Mesenchymal stem cell (in vitro differentiated cells and primary cell): Measurements from ENCODE around the gene FAM156A.
"Not testable (repeated sequence)": the region's sequence is repeated elsewhere in the genome, so short reads cannot be mapped to it uniquely, and the experiment has no call there.

Experiments
- DNase-seq: peaks from one replicate; pipeline ENCODE4 v3.0.0-alpha.2; 2013
- H2AFZ ChIP-seq: one replicate; pipeline ENCODE4 v1.6.1; 2013; ENCODE audit warnings: low read depth, mild to moderate bottlenecking, control low read depth, inconsistent platforms, low read length, moderate library complexity
- H2AK5ac ChIP-seq: 2 replicates; pipeline ENCODE4 v1.6.1; 2013; ENCODE audit warnings: low read length, moderate library complexity, mild to moderate bottlenecking, inconsistent platforms; ENCODE audit not compliant: severe bottlenecking
- H2BK120ac ChIP-seq: one replicate; pipeline ENCODE4 v1.6.1; 2013; ENCODE audit warnings: low read depth, mild to moderate bottlenecking, inconsistent platforms, low read length, moderate library complexity
- H2BK12ac ChIP-seq, 2 experiments: one replicate each; pipeline ENCODE4 v1.6.1; 2013; ENCODE audit warnings: inconsistent platforms in 2 of 2, low read length in 2 of 2, mild to moderate bottlenecking in 2 of 2, moderate library complexity in 2 of 2, control low read depth in 1 of 2
- H2BK15ac ChIP-seq: one replicate; pipeline ENCODE4 v1.6.1; 2013; ENCODE audit warnings: mild to moderate bottlenecking, low read depth, inconsistent platforms; ENCODE audit not compliant: poor library complexity, severe bottlenecking
- H2BK5ac ChIP-seq: 2 replicates; pipeline ENCODE4 v1.6.1; 2013; ENCODE audit warnings: low read depth, mild to moderate bottlenecking, low read length, control low read depth, inconsistent platforms; ENCODE audit not compliant: poor library complexity, severe bottlenecking
- H3K14ac ChIP-seq, 2 experiments: one replicate each; pipeline ENCODE4 v1.6.1; 2013; ENCODE audit warnings: inconsistent platforms in 2 of 2, low read length in 2 of 2, control low read depth in 1 of 2, mild to moderate bottlenecking in 1 of 2, moderate library complexity in 1 of 2
- H3K18ac ChIP-seq, 2 experiments: one replicate each; pipeline ENCODE4 v1.6.1; 2013; ENCODE audit warnings: inconsistent platforms in 2 of 2, low read length in 2 of 2, control low read depth in 1 of 2, low read depth in 1 of 2, mild to moderate bottlenecking in 1 of 2
- H3K23ac ChIP-seq, 2 experiments: one replicate each; pipeline ENCODE4 v1.6.1; 2013; ENCODE audit warnings: inconsistent platforms in 2 of 2, low read length in 2 of 2, mild to moderate bottlenecking in 2 of 2, moderate library complexity in 2 of 2, control low read depth in 1 of 2
- H3K27ac ChIP-seq: 2 replicates; pipeline ENCODE4 v1.5.1; 2013; ENCODE audit warnings: mild to moderate bottlenecking, moderate library complexity, low read length, control low read depth, inconsistent platforms; ENCODE audit not compliant: poor library complexity, severe bottlenecking
- H3K27me3 ChIP-seq, 2 experiments: 2 replicates each; pipeline versions ENCODE4 v1.6.1 to v1.7.0; 2013; ENCODE audit warnings: low read length in 2 of 2, mild to moderate bottlenecking in 2 of 2, moderate library complexity in 2 of 2, control low read depth in 1 of 2, inconsistent platforms in 1 of 2; ENCODE audit not compliant: control insufficient read depth in 1 of 2, insufficient read depth in 1 of 2
- H3K36me3 ChIP-seq, 2 experiments: 2 replicates each; pipeline versions ENCODE4 v1.6.1 to v1.7.0; 2013; ENCODE audit warnings: low read length in 2 of 2, control low read depth in 1 of 2, inconsistent platforms in 1 of 2, low read depth in 1 of 2, mild to moderate bottlenecking in 1 of 2; ENCODE audit not compliant: insufficient read depth in 2 of 2, control insufficient read depth in 1 of 2
- H3K4ac ChIP-seq, 2 experiments: one replicate each; pipeline ENCODE4 v1.6.1; 2013; ENCODE audit warnings: inconsistent platforms in 2 of 2, low read length in 2 of 2, mild to moderate bottlenecking in 2 of 2, moderate library complexity in 2 of 2, control low read depth in 1 of 2, low read depth in 1 of 2
- H3K4me1 ChIP-seq: 2 replicates; pipeline ENCODE4 v1.6.1; 2013; ENCODE audit warnings: low read depth, low read length, control low read depth; ENCODE audit not compliant: control insufficient read depth, insufficient read depth
- H3K4me2 ChIP-seq: 2 replicates; pipeline ENCODE4 v1.6.1; 2013; ENCODE audit warnings: low read length, mild to moderate bottlenecking, inconsistent platforms; ENCODE audit not compliant: poor library complexity, severe bottlenecking
- H3K4me3 ChIP-seq, 2 experiments: 2 replicates each; pipeline versions ENCODE4 v1.5.1 to v1.7.0; 2013; ENCODE audit warnings: low read length in 2 of 2, mild to moderate bottlenecking in 2 of 2, control low read depth in 1 of 2, low read depth in 1 of 2; ENCODE audit not compliant: insufficient read depth in 1 of 2
- H3K79me1 ChIP-seq: replicated peaks from 2 replicates; pipeline ENCODE4 v1.6.1; 2013; ENCODE audit warnings: mild to moderate bottlenecking, control low read depth, low read length, inconsistent platforms; ENCODE audit not compliant: poor library complexity, severe bottlenecking
- H3K9ac ChIP-seq: 2 replicates; pipeline ENCODE4 v1.7.0; 2013; ENCODE audit warnings: mild to moderate bottlenecking, low read length, moderate library complexity
- H3K9me3 ChIP-seq: 2 replicates; pipeline ENCODE4 v1.7.0; 2013; ENCODE audit warnings: mild to moderate bottlenecking, low read length; ENCODE audit not compliant: control insufficient read depth
- H4K8ac ChIP-seq: one replicate; pipeline ENCODE4 v1.6.1; 2013; ENCODE audit warnings: inconsistent platforms, mild to moderate bottlenecking, low read length, moderate library complexity
- H4K91ac ChIP-seq: one replicate; pipeline ENCODE4 v1.6.1; 2013; ENCODE audit warnings: mild to moderate bottlenecking, low read length, inconsistent platforms
- WGBS: methylation state at CpG from one replicate; pipeline ENCODE4 v1.1.7; 2013; ENCODE audit warnings: mixed read lengths; 5-methylcytosine and 5-hydroxymethylcytosine counted together

FAM156A gene

GRCh38 chrX:52913681-52914080 is 44.6 kb downstream of the FAM156A start:
- H4K8ac ChIP-seq, H4K91ac ChIP-seq, H2BK120ac ChIP-seq, H2BK15ac ChIP-seq, H2AFZ ChIP-seq, H3K4ac ChIP-seq, H2BK5ac ChIP-seq, H3K4me3 ChIP-seq, H3K14ac ChIP-seq, H3K79me1 ChIP-seq, H3K4me2 ChIP-seq, H2AK5ac ChIP-seq, H3K36me3 ChIP-seq, DNase-seq, H3K23ac ChIP-seq, H3K9me3 ChIP-seq, H3K9ac ChIP-seq, H3K27me3 ChIP-seq, H3K18ac ChIP-seq, H3K27ac ChIP-seq, H3K4me1 ChIP-seq, H2BK12ac ChIP-seq: not testable (repeated sequence)
- WGBS: no CpG with 5 or more reads among the region's 9 CpGs

- not testable (repeated sequence) for H3K14ac ChIP-seq, H2BK120ac ChIP-seq, H4K91ac ChIP-seq, H3K18ac ChIP-seq, H2AFZ ChIP-seq, H3K9ac ChIP-seq, H3K27ac ChIP-seq, H3K9me3 ChIP-seq, H2AK5ac ChIP-seq, H3K4ac ChIP-seq, H3K27me3 ChIP-seq, H3K79me1 ChIP-seq, H3K4me3 ChIP-seq, H3K4me2 ChIP-seq, DNase-seq, H2BK12ac ChIP-seq, H2BK5ac ChIP-seq, H4K8ac ChIP-seq, H3K36me3 ChIP-seq, H3K4me1 ChIP-seq, H2BK15ac ChIP-seq, H3K23ac ChIP-seq
- WGBS: no CpG with 5 or more reads among the region's 12 CpGs
Measured at GRCh38 chrX:52909313-52909969, 48.9 kb downstream of the FAM156A start.

GRCh38 chrX:52907900-52908299 is 50.4 kb downstream of the FAM156A start:
- not testable (repeated sequence) for H3K4me1 ChIP-seq, H2BK12ac ChIP-seq, H2BK120ac ChIP-seq, DNase-seq, H4K91ac ChIP-seq, H3K9me3 ChIP-seq, H3K27me3 ChIP-seq, H3K79me1 ChIP-seq, H3K4ac ChIP-seq, H3K36me3 ChIP-seq, H3K4me2 ChIP-seq, H3K23ac ChIP-seq, H3K14ac ChIP-seq, H3K27ac ChIP-seq, H2BK15ac ChIP-seq, H3K18ac ChIP-seq, H2BK5ac ChIP-seq, H3K9ac ChIP-seq, H2AK5ac ChIP-seq, H2AFZ ChIP-seq, H3K4me3 ChIP-seq, H4K8ac ChIP-seq
- no CpG with 5 or more reads among the region's 17 CpGs for WGBS

GRCh38 chrX:52907137-52907536 is 51.2 kb downstream of the FAM156A start:
- not testable (repeated sequence) for H2BK5ac ChIP-seq, H3K27me3 ChIP-seq, H3K36me3 ChIP-seq, H2BK15ac ChIP-seq, H2BK120ac ChIP-seq, H3K18ac ChIP-seq, H3K79me1 ChIP-seq, H3K4ac ChIP-seq, H3K4me3 ChIP-seq, H3K9ac ChIP-seq, H4K8ac ChIP-seq, H3K4me2 ChIP-seq, H2AFZ ChIP-seq, H2BK12ac ChIP-seq, H4K91ac ChIP-seq, H3K4me1 ChIP-seq, H3K9me3 ChIP-seq, H3K27ac ChIP-seq, H2AK5ac ChIP-seq, DNase-seq, H3K23ac ChIP-seq, H3K14ac ChIP-seq
- WGBS: no CpG with 5 or more reads among the region's 17 CpGs
